HepG2 (cell line): ENCODE data around the gene MAJIN. TPM values are rescaled to one million over a fixed set of nuclear protein-coding genes. Genes with fewer than 3 reads are reported as not detected.

ENCODE experiments used
- FOXP4 ChIP-seq: sonication (generic); formaldehyde crosslinking; IDR thresholded peaks from 2 replicates; pipeline ENCODE4 v1.4.0; 2020; ENCODE audit warnings: missing genetic modification reagents
- HOXA7 ChIP-seq: sonication (generic); formaldehyde crosslinking; IDR thresholded peaks from 2 replicates; pipeline ENCODE4 v1.8.1; 2022; ENCODE audit warnings: mild to moderate bottlenecking, missing genetic modification reagents, moderate library complexity
- RXRB ChIP-seq: IDR thresholded peaks from 2 replicates; pipeline ENCODE4 v1.6.1; 2016; ENCODE audit warnings: borderline replicate concordance, missing genetic modification reagents, missing compliant biosample characterization
- SUZ12 ChIP-seq: fragments of 150-350 bp; IDR thresholded peaks from 2 replicates; pipeline ENCODE4 v1.6.1; 2014; ENCODE audit warnings: low read depth, low read length
- ZFP37 ChIP-seq: sonication (generic); formaldehyde crosslinking; IDR thresholded peaks from 2 replicates; pipeline ENCODE4 v1.4.0; 2020; ENCODE audit warnings: missing genetic modification reagents, borderline replicate concordance
- ZNF567 ChIP-seq: sonication (generic); formaldehyde crosslinking; IDR thresholded peaks from 2 replicates; pipeline ENCODE4 v1.8.1; 2023; ENCODE audit warnings: mild to moderate bottlenecking, missing genetic modification reagents, borderline replicate concordance
- ZNF841 ChIP-seq: sonication (generic); formaldehyde crosslinking; IDR thresholded peaks from 2 replicates; pipeline ENCODE4 v1.8.1; 2023; ENCODE audit warnings: missing genetic modification reagents, borderline replicate concordance
- polyA plus RNA-seq, 8 experiments: library from polyadenylated mRNA; depleted of rRNA in 3 of 8; stranded (reverse) in 7 of 8; unstranded in 1 of 8; fragments of >200 nt; fragmentation: Illumina TruSeq in 4 of 8; extraction: Trizol in 4 of 8; gene quantifications; 2 replicates each; pipeline versions ENCODE4 v1.2.1 to v1.2.3, GENCODE V29; 2011 to 2016; ENCODE audit warnings: low read depth in 4 of 8, missing spikeins in 1 of 8, mixed read lengths in 1 of 8; ENCODE audit not compliant: insufficient read depth in 1 of 8
- total RNA-seq, 5 experiments: library from RNA; depleted of rRNA; stranded (reverse); fragments of >200 nt; fragmentation: Illumina TruSeq; extraction: Trizol; gene quantifications; 2 replicates each; pipeline ENCODE4 v1.2.3, GENCODE V29; 2016; ENCODE audit warnings: low read depth in 1 of 5
- TF ChIP-seq, protein P1 (sequence below): sonication (generic); formaldehyde crosslinking; conservative IDR thresholded peaks from 2 replicates; pipeline ENCODE4 v1.5.0; 2020; ENCODE audit warnings: missing genetic modification reagents

MAJIN gene
- total and polyA plus RNA-seq, 2 of the 13 experiments (the other 11 are each of a cell fraction or from before 2014, with no cell fraction given), result not detected

DNA sequence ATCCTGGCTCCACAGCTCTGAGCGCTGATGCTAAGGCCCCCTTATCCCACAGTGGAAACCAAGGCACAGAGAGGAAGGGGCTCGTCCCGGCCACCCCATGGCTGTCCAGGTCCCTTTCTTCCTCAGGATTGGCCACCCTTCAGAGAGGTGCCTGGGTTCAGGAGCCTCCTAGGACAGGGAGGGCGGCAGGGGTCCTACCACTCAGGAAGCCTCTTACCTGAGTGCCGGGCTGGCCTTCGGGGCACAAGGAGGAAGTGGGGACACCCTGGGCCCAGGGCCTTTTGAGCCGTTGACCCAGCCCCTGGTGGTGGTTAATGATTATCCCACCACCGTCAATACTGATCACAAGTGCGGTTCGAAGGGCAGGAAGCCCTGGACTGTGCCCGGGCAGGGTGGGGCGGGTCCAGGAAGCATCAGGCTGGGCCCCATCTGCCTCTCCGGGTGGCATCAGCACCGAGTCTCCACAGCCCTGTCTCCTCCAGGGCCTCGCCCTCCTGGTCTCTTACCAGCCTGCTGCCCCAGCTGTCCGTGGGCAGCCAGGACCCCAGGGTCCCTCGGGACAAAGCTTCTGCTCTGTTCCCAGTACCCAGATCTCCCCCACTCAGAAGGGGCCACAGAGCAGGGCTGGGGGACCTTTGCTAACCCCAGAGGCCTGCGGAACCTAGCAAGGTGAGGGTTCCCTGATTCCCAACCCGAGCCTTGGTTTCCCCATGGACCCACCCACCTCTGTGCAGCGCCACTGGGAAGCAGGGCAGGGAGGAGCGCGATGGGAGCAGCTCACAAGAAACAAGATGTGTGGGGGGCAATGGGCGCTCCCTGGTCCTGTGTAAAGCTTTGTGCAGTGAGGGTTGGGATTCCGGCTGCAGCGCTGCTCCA lies 78.5 kb downstream of the MAJIN start (continued):
- TF ChIP-seq RXRB (CRISPR knock-in tag) (peak; percentile 85), FOXP4 (CRISPR knock-in tag) (peak; percentile 74), SUZ12 (no peak), ZFP37 (CRISPR knock-in tag) (peak; percentile 55; the same call in 1 of the 2 replicates), ZNF841 (CRISPR knock-in tag) (no peak), HOXA7 (no peak), ZNF567 (CRISPR knock-in tag) (no peak; the same call in 1 of the 2 replicates)
- TF ChIP-seq, protein P1, sequence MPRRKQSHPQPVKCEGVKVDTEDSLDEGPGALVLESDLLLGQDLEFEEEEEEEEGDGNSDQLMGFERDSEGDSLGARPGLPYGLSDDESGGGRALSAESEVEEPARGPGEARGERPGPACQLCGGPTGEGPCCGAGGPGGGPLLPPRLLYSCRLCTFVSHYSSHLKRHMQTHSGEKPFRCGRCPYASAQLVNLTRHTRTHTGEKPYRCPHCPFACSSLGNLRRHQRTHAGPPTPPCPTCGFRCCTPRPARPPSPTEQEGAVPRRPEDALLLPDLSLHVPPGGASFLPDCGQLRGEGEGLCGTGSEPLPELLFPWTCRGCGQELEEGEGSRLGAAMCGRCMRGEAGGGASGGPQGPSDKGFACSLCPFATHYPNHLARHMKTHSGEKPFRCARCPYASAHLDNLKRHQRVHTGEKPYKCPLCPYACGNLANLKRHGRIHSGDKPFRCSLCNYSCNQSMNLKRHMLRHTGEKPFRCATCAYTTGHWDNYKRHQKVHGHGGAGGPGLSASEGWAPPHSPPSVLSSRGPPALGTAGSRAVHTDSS (CRISPR knock-in tag), result no peak
